ENCODE results near the gene MT2A.

- TF ChIP-seq GATA3 (IDR thresholded peaks at IDR 0.05; ENCODE audit: low read depth, low read length): no peak
- no peak for TF ChIP-seq GATA2 (IDR thresholded peaks at IDR 0.05; ENCODE audit: low read depth, low read length)
These were observed 7.0 kb downstream of the MT2A start for GRCh38 chr16:56615353-56615752.
